ENCODE results near the gene NAT8L.

The NAT8L gene

DNA sequence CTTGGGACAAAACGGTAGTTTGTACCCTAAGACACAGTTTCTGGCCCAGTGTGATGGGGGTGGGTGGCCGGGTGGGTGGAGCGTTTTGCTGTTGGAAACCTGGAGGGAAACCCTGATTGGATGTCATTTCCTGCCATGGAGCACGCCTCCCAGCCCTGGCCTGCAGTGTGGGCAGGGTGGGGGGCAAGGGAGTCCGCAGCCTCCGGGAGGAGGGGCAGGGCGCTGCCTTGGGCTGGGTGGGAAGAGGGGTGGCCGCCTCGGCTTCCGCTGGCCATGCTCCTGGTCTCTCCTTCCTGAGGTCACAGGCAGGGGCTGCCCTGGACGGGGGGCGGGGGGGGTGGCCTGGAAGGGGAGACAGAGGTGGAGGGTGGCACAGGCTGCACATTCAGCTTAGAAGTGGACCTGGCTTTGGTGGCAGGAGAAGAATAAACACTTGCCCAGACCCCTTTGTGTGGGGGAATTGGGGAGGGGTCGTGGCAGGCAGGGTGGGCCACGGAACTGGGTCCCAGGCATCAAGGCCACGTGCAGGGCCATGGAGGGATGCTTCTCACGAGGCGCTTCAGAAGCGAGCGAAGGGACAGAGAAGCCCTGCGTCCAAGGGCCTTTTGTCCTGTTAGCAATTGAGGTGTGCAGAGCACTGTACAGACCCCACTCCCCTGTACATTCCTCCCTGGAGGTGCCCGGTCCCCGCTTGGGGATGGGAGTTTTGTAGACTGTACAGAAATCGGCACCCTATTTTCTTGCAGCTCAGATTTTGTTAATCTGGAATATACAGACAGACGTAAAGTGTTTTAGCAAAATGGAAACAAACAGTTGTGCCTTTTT lies 6.2 kb downstream of the NAT8L start:
- H3K4me3 ChIP-seq (ENCODE audit: control insufficient read depth, low read depth, low read length), result no peak overlapping the region
- DNase-seq (ENCODE audit: low read depth), result no peak
- TF ChIP-seq, protein P1, sequence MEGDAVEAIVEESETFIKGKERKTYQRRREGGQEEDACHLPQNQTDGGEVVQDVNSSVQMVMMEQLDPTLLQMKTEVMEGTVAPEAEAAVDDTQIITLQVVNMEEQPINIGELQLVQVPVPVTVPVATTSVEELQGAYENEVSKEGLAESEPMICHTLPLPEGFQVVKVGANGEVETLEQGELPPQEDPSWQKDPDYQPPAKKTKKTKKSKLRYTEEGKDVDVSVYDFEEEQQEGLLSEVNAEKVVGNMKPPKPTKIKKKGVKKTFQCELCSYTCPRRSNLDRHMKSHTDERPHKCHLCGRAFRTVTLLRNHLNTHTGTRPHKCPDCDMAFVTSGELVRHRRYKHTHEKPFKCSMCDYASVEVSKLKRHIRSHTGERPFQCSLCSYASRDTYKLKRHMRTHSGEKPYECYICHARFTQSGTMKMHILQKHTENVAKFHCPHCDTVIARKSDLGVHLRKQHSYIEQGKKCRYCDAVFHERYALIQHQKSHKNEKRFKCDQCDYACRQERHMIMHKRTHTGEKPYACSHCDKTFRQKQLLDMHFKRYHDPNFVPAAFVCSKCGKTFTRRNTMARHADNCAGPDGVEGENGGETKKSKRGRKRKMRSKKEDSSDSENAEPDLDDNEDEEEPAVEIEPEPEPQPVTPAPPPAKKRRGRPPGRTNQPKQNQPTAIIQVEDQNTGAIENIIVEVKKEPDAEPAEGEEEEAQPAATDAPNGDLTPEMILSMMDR (conservative IDR thresholded peaks at IDR 0.05; ENCODE audit: control insufficient read depth, insufficient read depth, low read depth, low read length), result no peak

DNA sequence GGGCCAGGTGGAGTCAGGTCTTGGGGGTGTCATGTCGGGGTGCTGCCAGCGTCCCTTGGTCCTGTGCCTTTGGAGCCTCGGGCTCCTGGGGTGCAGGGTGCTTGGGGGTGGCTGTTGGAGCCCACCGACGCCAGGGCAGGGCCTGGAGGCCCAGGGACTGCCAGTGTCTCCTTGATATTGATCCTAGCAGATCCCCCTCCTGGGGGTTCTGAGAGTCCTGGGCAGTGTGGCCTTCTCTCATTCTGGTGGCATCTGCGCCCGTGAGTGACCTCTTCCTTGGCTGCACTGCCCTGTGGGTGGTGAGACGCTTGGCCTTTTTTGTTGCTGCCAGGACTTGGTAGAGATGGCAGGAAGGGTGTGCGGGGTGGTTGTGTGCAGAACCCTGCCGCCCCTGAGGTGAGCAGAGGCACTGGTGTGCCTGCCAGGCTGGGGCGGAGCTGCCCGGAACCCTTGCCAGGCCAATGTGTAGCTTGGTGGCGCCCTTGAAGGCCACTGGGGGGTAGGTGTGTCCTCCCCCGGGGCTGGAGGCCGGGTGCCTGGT lies 7.0 kb downstream of the NAT8L start:
- H3K4me3 ChIP-seq (ENCODE audit: control insufficient read depth, low read depth, low read length), result no peak overlapping the region
- DNase-seq (ENCODE audit: low read depth), result no peak
- TF ChIP-seq, protein P1 (conservative IDR thresholded peaks at IDR 0.05; ENCODE audit: control insufficient read depth, insufficient read depth, low read depth, low read length), result no peak

DNA sequence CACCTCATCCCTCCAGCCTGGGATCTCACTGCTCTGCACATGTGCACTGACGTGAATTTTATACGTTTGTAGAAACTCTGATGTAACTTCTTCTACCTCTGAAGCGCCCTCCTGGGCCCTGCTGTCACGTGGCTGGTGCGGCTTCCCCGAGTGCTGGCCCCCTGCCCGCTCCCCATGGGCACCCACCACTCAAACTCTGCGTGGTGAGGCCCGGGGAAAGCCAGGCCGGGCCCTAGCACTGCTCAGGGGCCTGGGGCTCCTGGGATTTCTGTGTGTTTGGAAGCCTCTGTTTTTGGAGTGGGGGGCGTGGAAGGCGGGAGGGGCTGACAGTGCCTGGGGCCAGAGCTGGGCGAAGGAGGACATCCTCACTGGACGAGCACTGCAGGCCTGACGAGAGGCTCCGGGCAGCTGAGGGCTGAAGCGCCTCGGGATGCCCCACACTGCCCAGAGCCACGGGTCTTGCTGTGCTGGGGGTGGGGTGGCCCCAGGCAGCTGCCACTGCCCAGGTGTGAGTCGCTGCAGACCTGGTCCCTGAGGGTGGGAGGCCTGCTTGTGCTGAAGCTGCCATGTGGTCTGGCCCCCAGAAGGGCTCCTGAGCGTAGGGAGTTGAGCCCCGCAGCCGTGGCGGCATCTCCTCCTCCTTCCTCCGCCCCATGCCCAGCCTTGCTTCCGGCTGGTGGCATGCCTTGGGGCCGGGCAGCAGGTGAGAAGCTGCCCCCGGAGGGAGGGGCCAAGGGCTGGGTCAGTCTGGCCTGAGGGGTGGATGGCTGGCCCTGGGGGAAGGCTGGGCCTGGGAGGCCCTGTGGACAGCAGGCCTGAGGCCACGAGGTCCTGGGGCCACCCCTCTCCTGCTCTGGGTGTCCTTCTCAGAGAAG lies 7.7 kb downstream of the NAT8L start:
- TF ChIP-seq, protein P1 (conservative IDR thresholded peaks at IDR 0.05; ENCODE audit: control insufficient read depth, insufficient read depth, low read depth, low read length), result no peak
- no peak for DNase-seq (ENCODE audit: low read depth)
- no peak overlapping the region for H3K4me3 ChIP-seq (ENCODE audit: control insufficient read depth, low read depth, low read length)

DNA sequence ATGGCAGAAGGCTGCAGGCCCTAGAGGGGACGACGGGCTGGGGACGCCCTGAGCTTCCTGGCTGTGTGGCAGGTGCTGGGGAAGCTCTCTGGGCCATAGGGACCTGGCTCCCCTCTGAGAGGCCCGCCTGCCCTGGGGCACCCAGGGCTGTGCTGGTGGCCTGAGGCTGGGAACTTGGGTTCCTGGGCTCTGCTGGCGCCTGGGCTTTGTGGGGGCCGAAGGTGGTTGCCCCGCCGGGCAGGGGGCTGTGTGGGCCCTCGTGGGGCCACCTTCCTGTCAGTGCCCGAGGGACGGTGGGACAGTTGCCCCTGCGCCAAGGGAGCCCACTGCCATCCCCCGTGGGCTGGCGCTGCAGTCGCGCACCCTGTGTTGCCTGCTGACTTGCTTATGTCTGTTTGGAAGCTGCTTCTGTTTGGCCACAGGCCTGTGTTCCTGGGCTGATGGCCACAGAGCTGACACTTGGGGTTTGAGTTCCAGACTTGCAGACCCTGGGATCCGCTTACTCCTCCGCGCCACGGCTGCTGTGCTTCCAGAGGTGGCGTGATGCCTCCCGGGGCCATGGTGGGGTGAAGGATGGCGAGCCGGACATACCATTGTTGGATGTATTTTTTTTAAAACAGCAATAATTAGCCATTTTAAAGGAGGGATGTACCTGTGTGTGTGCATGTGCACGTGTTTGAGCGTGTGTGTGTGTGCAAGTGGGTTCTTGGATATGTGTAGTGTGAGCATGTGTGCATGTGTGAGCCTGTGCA lies 8.5 kb downstream of the NAT8L start:
- TF ChIP-seq, protein P1 (conservative IDR thresholded peaks at IDR 0.05; ENCODE audit: control insufficient read depth, insufficient read depth, low read depth, low read length), result no peak
- no peak for DNase-seq (ENCODE audit: low read depth)
- no peak overlapping the region for H3K4me3 ChIP-seq (ENCODE audit: control insufficient read depth, low read depth, low read length)

DNA sequence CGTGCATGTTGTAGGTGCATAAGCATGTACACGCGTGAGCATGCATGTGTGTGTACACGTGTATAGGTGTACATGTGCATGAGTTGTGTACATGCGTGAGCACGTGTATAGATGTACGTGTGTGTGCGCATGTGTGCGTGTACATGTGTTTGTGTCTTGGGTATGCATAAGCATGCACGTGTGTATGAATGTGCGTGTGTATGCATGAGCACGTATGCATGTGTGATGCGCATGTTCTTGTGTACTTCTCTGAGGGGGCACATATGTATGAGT lies 9.0 kb downstream of the NAT8L start:
- H3K4me3 ChIP-seq (ENCODE audit: control insufficient read depth, low read depth, low read length), result no peak overlapping the region
- no peak for DNase-seq (ENCODE audit: low read depth)
- TF ChIP-seq, protein P1 (conservative IDR thresholded peaks at IDR 0.05; ENCODE audit: control insufficient read depth, insufficient read depth, low read depth, low read length), result no peak

DNA sequence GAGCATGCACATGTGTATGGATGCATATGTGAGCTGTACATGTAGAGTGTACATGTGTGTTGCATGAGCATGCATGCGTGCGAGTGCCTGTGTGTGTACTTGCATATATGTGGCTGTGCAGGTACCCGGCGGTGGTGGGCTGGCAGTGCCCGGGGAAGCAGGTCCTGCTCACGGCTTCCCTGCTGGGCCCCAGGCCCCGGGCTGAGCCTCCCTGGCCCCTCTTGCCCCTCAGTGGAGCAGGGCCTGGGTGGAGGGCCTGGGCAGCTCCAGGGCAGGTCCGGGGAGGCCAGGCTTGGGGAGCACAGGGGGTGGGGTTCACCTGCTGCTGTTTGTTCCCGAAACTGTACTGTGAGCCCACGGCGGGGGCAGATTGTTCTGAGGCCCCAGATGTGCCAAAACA lies 9.4 kb downstream of the NAT8L start:
- DNase-seq (ENCODE audit: low read depth), result no peak
- H3K4me3 ChIP-seq (ENCODE audit: control insufficient read depth, low read depth, low read length), result no peak overlapping the region
- TF ChIP-seq, protein P1 (conservative IDR thresholded peaks at IDR 0.05; ENCODE audit: control insufficient read depth, insufficient read depth, low read depth, low read length), result no peak
